Right renal cortex interstitium (tissue), 3 donors: Measurements from ENCODE around the gene MIEN1. TPM values are rescaled to one million over a fixed set of nuclear protein-coding genes. Genes with fewer than 3 reads are reported as not detected.
"Not testable (repeated sequence)": the region's sequence is repeated elsewhere in the genome, so short reads cannot be mapped to it uniquely, and the experiment has no call there.

Experiments used
- DNase-seq, 3 donors: peaks; one replicate each; pipeline ENCODE4 v3.0.0-alpha.2; 2013; ENCODE audit warnings: low read depth in 3 of 3, low spot score in 2 of 3
- polyA plus RNA-seq, 3 donors: library from polyadenylated mRNA; unstranded; fragments of 120-200 nt; gene quantifications; one replicate each; pipeline ENCODE4 v1.2.1, GENCODE V29; 2013; ENCODE audit not compliant: insufficient read length in 3 of 3

The MIEN1 gene
- polyA plus RNA-seq, 3 donors, result 31.7 to 37.5 (median 36.1) TPM

DNA sequence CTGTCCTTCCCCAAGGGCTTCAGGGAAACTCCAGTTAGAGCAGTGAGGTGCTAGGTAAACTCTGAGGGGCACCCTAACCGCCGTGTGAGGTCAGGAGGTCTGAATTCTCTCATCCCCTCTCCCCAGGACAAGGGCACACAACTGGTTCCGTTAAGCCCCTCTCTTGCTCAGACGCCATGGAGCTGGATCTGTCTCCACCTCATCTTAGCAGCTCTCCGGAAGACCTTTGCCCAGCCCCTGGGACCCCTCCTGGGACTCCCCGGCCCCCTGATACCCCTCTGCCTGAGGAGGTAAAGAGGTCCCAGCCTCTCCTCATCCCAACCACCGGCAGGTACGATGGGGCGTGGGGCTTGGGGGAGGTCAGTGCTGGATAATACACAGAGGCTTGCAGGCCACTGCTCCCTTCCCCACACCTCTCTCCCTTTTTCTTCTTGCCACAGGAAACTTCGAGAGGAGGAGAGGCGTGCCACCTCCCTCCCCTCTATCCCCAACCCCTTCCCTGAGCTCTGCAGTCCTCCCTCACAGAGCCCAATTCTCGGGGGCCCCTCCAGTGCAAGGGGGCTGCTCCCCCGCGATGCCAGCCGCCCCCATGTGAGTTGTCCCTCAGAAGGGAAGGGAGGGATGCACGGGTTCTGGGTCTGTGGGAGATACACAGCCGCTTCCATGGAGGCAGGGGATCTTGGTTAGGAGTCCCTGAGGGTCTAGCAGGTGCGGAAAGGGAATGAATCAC, 12.0 kb upstream of the MIEN1 start:
- DNase-seq, result no peak

DNA sequence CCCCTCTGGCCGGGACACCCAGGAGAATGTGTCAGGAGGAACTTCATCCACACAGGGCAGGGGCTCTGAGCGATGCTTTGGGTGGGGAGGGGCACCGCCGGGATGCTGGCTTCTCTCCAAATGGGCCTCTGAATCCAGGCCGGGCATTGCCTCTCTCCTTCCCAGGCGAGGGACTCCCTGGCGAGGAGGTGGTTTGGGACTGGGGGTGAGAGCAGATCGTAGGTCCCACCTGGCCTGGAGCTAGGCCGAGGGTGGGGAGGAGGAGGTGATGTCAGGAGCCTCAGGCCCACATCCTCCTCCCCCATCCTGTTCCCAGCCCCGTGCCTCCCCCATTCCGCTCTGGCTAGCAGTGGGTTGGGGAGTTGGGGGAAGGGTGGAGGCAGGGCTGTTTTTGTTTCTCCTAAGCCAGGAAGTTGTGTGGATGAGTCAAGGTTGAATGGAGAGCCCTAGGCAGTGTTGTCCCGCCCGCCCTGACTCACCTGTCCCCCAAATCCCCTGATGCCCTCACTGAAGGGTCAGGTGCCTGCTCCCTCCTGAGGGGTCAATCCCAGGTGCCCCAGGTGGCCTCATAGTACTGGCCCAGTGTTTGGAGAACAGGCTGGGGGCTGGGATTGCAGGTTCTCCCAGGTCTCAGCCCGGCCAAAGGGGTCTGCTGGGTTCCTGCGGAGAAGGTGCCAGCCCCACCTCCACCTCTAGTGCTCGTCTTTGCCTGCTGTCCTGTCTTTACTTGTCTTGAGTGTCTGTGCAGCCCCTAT, 10.2 kb upstream of the MIEN1 start:
- DNase-seq, result no peak

DNA sequence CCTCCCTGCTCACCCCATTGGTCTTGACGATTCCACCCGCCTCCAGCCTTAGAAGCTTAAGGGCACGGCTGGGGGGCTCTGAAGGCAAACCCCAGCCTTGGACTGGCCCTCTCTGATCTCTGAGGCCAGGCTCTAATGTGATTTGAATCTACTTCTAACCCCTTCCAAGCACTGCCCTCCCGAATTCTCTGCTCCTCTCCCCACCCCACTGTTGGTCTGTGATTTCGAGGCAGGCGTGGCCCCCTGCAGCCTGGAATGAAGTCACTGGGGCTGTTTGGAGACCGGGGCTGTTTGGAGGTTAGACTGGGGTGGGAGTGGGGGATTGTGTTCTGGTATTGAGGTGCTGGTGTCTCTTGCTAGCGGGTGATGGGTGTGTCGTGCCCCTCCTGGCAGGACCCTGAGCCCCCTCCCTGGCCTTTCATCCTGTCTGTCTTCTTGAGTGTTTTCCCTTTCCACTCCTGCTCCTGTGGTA, 9.6 kb upstream of the MIEN1 start:
- DNase-seq, result no peak

DNA sequence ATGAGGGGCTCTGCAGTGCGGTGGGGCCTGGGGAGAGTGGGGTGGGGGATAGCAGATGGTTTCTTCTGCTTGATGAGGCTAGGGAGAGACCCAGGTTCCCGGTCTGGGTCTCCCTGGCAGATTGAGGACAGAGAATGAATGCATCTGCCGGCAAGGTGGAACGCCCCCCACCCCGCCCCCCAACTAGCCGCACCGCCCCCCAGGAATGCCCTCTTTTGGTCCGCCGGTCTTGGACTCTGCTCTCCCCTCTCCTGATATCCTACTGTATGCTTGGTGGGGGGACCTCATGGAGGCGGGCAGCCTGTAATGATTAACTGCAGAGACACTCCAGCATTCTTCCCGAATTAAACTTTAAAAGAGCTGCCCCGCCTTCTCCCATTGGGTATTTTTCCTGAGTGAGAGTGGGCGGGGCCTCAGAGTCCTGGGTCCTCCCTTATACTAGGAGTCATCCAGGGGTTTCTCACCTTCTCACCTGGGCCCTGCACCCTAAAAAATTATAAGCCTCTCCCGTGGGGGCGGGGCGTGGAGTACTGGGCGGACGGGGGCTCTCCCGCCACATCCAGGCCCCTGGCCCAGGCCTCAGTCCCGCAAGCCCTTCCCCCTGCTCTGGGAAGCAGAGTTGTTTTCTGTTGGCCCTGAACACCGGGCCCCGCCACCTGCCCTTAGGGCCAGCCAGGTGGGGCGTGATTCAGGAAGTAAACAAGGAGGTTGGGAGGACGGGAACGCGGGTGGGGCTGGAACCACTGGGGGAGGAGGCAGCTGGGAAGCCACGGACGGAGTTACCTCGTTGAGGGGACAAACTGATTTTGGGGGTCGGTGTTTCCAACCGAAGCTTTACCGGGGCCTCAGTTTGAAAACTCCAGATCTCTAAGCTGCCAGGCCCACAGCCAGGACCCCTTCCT, 8.9 kb upstream of the MIEN1 start:
- DNase-seq, result no peak

DNA sequence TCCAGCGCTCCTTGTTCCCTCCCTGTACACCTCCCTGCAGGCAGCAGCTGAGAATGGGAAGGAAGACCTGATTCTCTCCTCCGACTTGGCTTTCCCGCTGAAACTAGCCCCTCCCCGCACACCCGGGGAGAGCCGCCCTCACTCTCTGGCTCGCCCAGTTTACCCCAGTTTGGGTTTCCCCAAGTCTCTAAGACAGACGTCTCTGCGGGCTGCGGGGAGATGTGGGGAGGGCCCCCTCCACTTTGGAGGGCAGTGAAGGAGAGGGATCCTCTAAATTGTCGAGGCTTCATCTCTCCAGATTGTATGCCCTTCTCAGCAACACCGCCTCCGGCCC, 8.2 kb upstream of the MIEN1 start:
- DNase-seq, result no peak

DNA sequence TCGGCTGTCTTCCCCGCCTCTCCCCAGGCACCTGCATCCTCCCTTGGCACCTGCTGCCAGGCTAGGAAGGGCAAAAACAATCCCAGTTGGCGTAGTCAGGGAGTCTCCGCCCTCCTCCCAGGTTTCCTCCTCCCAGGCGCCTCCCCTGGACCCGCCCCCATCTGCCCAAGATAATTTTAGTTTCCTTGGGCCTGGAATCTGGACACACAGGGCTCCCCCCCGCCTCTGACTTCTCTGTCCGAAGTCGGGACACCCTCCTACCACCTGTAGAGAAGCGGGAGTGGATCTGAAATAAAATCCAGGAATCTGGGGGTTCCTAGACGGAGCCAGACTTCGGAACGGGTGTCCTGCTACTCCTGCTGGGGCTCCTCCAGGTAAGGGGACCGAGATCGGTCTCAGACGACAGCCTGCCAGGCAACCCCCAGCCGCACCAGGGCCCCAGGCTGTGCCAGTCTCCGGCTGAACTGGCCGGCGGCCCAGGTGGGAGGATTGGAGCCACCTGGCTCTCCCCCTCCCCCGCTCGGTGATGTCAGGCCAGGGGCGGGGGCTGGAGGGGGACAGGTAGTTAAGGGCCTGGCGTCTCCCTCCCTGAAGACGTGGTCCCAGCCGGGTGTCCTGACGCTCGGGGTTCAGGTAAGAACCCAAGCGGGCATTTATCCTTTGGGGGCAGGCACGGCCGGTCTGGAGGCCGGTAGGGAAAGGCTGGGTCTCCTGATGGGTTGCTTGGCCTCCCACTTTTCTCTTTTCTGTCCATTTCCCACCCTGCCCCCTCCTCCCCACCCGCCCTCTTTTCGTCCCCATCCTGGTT, 7.6 kb upstream of the MIEN1 start, which contains the start of gene GRB7:
GRB7 (plus strand) TSS at position 179 of the 808 bp plus-strand sequence. CDS start 4,364 bp downstream, outside the sequence.
- no peak for DNase-seq

DNA sequence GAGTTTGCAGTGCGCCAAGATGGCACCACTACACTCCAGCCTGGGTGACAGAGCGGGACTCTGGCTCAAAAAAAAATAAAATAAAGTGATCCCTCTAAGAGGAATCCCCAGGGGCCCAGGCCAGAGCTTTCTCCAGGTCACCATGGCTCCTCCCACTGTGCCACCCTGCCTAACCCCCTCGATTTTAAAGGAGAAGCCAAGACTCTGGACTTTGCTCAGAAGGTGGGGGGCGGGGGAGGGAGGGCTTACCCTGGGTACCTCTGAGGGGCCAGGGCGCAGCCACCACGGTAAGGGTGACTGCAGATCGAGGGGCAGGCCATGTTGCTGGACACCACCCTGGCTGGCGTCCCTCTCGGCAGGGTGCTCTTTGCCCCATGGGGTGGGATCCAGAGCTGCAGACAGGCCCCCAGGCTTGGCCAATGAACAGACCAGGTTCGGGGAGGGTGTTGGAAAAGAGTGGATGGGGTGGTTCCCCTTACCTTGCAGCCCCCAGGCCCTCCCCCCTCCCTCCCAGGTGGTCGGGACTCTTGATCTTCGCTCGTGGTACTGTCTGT, 7.0 kb upstream of the MIEN1 start:
- no peak for DNase-seq

DNA sequence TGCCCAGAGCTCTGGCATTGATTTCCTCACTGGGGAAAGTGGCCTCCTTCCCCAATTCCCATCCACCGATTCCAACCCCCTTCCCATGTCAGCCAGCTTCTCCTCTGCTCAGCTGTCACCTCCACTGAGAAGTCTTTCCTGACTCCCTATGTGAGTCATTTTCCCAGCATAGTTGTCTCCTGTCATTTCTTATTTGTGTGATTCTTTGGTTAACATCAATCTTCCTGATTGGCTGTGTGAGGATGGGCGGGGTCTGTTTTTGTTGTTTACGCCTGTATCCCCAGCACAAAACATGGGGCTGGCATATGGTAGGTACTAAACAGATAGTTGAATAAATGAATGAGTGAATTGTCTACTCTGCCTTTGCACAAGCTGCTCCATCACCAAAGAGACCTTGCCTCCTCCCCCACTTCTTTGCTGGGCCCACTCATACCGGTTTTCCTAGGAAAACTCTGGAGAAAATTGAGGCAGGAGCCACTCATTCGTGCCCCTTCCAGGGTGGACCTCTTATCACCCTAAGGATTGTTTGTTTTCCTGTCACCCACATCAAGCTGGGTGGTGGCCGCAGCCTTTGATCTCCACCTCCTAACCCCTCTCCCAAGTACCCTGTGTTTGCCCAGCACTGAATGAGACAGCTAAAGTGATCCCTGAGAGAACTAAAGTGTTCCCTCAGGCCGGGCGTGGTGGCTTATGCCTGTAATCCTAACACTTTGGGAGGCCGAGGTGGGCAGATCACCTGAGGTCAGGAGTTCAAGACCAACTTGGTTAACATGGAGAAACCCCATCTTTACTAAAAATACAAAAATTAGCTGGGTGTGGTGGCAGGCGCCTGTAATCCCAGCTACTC, 6.2 kb upstream of the MIEN1 start:
- DNase-seq, result no peak

DNA sequence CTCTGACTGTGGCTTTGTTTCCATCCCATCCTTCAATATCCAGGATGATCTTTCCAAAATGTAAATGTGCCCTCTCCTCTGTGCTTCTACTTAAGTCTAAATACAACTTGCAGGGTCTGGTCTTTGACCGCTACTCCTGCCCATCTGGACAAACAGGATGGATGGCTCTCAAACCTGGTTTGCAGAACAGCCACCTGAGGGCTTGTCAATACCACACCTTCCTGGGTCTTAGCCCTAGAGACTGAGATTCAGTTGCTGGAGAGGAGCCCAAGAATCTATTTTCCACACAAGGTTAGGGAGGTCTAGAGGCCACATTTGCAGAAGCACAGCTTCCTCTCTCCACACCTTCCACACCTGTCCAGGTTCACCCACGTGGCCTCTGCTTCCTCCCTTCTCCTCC, 5.5 kb upstream of the MIEN1 start:
- no peak for DNase-seq

DNA sequence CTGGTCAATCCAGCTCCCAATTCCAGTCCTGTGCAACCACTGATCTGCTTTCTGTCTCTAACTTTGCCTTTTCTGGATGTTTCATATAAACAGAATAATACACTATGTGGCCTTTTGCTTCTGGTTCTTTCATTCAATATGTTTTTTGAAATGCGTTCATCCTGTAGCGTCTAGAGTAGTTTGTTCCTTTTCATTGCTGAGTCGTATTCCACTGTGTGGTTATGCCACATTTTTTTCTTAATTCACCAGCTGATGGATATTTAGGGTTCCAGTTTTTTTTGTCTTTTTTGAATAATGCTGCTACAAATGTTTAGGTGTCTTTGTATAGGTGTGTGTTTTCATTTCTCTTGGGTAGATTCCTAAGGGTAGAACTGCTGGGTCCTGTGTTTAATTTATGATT, 2.3 kb upstream of the MIEN1 start:
- no peak for DNase-seq

DNA sequence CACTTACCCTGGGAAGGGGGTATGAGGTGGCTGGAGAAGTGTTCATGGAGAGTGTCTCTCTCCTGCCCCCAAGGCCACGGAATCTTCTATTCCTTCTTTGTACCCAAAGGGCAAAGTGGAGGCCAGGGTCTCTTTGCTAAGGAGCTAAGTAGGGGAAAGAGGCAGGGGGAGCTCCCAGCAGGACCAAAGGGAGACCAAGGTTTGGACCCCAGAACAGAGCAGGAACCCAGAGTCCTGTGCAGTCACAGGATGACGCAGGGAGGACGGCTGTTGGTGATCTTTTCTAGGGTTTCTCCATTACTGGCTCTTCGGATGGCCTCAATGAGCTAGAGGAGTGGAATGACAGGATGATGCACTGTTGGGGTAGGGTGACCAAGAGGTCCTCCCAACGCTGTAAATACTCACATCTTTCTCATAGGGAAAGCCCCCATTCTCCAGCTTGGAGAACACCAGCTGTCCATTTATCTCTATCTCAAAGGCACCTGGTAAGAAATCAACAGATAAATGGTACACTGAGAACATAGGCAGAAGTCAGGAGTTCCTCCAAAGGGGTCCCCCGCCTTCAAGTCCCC, 966 bp downstream of the MIEN1 start:
- DNase-seq, result no peak

DNA sequence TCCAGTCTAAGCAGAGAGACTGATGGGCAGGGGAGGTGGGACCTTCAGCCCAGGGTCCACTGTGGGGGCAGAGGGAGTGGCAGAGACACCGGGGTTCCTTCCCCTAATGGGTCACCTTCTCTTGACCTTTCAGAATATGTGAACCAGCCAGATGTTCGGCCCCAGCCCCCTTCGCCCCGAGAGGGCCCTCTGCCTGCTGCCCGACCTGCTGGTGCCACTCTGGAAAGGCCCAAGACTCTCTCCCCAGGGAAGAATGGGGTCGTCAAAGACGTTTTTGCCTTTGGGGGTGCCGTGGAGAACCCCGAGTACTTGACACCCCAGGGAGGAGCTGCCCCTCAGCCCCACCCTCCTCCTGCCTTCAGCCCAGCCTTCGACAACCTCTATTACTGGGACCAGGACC, 2.8 kb downstream of the MIEN1 start:
- no peak for DNase-seq

DNA sequence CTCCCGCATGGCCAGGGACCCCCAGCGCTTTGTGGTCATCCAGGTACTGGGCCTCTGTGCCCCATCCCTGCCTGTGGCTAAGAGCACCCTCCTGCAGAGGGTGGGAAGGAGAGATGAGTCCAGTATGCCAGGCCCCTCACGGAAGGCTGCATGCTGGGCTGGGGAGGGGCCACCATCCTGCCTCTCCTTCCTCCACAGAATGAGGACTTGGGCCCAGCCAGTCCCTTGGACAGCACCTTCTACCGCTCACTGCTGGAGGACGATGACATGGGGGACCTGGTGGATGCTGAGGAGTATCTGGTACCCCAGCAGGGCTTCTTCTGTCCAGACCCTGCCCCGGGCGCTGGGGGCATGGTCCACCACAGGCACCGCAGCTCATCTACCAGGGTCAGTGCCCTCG, 3.7 kb downstream of the MIEN1 start:
- DNase-seq, result no peak

DNA sequence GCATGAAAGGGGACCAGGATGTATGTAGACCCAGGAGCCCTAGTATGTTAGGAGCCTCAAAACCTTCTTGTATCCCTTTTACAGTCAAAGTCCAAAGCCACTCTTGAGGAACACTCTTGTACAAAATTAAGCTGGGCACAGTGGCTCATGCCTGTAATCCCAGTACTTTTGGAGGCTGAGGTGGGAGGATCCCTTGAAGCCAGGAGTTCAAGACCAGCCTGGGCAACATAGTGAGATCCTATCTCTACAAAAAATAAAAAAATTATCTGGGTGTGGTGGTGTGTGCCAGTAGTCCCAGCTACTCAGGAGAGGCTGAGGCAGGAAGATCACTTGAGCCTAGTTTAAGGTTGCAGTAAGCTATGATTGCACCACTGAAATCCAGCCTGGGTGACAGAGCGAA, 4.4 kb downstream of the MIEN1 start:
- not testable (repeated sequence) for DNase-seq

DNA sequence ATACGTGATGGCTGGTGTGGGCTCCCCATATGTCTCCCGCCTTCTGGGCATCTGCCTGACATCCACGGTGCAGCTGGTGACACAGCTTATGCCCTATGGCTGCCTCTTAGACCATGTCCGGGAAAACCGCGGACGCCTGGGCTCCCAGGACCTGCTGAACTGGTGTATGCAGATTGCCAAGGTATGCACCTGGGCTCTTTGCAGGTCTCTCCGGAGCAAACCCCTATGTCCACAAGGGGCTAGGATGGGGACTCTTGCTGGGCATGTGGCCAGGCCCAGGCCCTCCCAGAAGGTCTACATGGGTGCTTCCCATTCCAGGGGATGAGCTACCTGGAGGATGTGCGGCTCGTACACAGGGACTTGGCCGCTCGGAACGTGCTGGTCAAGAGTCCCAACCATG, 5.6 kb downstream of the MIEN1 start:
- DNase-seq, result no peak

DNA sequence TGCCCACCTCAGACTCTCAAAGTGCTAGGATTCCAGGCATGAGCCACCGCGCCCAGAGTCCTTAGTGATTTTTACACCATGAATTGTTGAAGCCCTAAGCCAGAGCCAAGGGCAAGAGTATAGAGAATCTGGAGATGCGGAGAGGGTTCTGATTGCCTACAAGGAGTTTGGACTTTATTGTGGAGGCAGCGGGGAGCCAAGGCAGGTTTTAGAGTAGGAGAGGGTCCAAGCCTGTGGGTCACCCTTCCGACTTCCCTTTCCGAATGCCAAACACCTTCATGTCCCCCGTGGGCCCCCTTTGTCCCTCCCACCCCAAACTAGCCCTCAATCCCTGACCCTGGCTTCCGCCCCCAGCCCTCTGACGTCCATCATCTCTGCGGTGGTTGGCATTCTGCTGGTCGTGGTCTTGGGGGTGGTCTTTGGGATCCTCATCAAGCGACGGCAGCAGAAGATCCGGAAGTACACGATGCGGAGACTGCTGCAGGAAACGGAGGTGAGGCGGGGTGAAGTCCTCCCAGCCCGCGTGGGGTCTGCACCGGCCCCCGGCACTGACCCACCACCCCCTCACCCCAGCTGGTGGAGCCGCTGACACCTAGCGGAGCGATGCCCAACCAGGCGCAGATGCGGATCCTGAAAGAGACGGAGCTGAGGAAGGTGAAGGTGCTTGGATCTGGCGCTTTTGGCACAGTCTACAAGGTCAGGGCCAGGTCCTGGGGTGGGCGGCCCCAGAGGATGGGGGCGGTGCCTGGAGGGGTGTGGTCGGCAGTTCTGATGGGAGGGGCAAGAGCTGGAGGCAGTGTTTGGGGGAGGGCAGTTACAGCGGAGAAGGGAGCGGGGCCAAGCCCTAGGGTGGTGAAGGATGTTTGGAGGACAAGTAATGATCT, 7.1 kb downstream of the MIEN1 start:
- DNase-seq, result no peak

DNA sequence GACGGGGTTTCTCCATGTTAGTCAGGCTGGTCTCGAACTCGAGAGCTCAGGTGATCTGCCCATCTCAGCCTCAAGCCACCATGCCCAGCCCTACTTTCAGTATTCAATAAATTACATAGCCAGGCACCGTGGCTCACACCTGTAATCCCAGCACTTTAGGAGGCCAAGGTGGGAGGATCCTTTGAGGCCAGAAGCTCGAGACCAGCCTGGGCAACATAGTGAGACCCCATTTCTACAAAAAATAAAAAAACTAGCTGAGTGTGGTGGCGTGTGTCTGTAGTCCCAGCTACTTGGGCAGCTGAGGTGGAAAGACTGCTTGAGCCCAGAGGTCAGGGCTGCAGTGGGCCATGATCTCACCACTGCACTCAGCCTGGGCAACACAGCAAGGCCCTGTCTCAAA, 8.2 kb downstream of the MIEN1 start:
- no peak for DNase-seq
